Neural cell (in vitro differentiated cells): ENCODE measurements around the gene CANT1.

Source experiments
- EP300 ChIP-seq: fragments of 450-650 bp; conservative IDR thresholded peaks from 2 replicates; pipeline ENCODE4 v1.6.1; 2014; ENCODE audit warnings: antibody characterized with exemption, mild to moderate bottlenecking, moderate library complexity; ENCODE audit not compliant: poor library complexity, severe bottlenecking
- EZH2 ChIP-seq: fragments of 200-600, 300-800 bp; shearing (Covaris generic), sonication (generic); IDR thresholded peaks from 2 replicates; pipeline ENCODE4 v1.6.1; 2014; ENCODE audit warnings: antibody characterized with exemption, low read length, borderline replicate concordance, mild to moderate bottlenecking; ENCODE audit not compliant: insufficient read depth, poor library complexity, severe bottlenecking
- MXI1 ChIP-seq: fragments of 450-650 bp; conservative IDR thresholded peaks from 2 replicates; pipeline ENCODE4 v1.6.1; 2014; ENCODE audit warnings: antibody characterized with exemption, mild to moderate bottlenecking; ENCODE audit not compliant: poor library complexity, severe bottlenecking
- POLR2AphosphoS5 ChIP-seq: IDR thresholded peaks from 2 replicates; pipeline ENCODE4 v1.6.1; 2012
- REST ChIP-seq: IDR thresholded peaks from 2 replicates; pipeline ENCODE4 v1.6.1; 2012; ENCODE audit warnings: borderline replicate concordance
- SMC3 ChIP-seq: fragments of 450-650 bp; conservative IDR thresholded peaks from 2 replicates; pipeline ENCODE4 v1.6.1; 2014; ENCODE audit warnings: antibody characterized with exemption, mild to moderate bottlenecking, moderate library complexity; ENCODE audit not compliant: poor library complexity
- TAF1 ChIP-seq: IDR thresholded peaks from 2 replicates; pipeline ENCODE4 v1.6.1; 2012; ENCODE audit warnings: low read depth
- TF ChIP-seq, protein P1 (sequence below): fragments of 450-650 bp; IDR thresholded peaks from 2 replicates; pipeline ENCODE4 v1.5.1; 2014; ENCODE audit warnings: antibody characterized with exemption, mild to moderate bottlenecking, moderate library complexity; ENCODE audit not compliant: poor library complexity, severe bottlenecking

- TF ChIP-seq, protein P1, sequence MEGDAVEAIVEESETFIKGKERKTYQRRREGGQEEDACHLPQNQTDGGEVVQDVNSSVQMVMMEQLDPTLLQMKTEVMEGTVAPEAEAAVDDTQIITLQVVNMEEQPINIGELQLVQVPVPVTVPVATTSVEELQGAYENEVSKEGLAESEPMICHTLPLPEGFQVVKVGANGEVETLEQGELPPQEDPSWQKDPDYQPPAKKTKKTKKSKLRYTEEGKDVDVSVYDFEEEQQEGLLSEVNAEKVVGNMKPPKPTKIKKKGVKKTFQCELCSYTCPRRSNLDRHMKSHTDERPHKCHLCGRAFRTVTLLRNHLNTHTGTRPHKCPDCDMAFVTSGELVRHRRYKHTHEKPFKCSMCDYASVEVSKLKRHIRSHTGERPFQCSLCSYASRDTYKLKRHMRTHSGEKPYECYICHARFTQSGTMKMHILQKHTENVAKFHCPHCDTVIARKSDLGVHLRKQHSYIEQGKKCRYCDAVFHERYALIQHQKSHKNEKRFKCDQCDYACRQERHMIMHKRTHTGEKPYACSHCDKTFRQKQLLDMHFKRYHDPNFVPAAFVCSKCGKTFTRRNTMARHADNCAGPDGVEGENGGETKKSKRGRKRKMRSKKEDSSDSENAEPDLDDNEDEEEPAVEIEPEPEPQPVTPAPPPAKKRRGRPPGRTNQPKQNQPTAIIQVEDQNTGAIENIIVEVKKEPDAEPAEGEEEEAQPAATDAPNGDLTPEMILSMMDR: no peak
- TF ChIP-seq EP300: no peak
- no peak for TF ChIP-seq POLR2AphosphoS5
- no peak for TF ChIP-seq SMC3
- no peak for TF ChIP-seq EZH2
- TF ChIP-seq REST: no peak
- no peak for TF ChIP-seq MXI1
- no peak for TF ChIP-seq TAF1
These were observed 9.7 kb upstream of the CANT1 start for GRCh38 chr17:79019261-79019631.
